GM12892 (cell line): ENCODE measurements around the gene SZT2.
A peak's percentile ranks its signal among the peaks of the same experiment; 100 is the strongest.

Source experiments
- POLR2A ChIP-seq: IDR thresholded peaks from 2 replicates; pipeline ENCODE4 v1.6.1; 2011; ENCODE audit warnings: low read depth, low read length, control low read depth
- POLR2AphosphoS5 ChIP-seq: IDR thresholded peaks from 2 replicates; pipeline ENCODE4 v1.6.1; 2011; ENCODE audit warnings: low read depth, low read length, control low read depth
- TAF1 ChIP-seq: IDR thresholded peaks from 2 replicates; pipeline ENCODE4 v1.6.1; 2011; ENCODE audit warnings: low read depth, mild to moderate bottlenecking, control low read depth, low read length, borderline replicate concordance

GRCh38 chr1:43389326-43390313 is at the start of gene SZT2, which contains the start of gene MED8:
- TF ChIP-seq POLR2A (peak; percentile 88), POLR2AphosphoS5 (peak; percentile 76), TAF1 (peak; percentile 39; the same call in 1 of the 2 replicates)
